ENCODE results near the gene NOS3. TPM values are rescaled to one million over a fixed set of nuclear protein-coding genes. Genes with fewer than 3 reads are reported as not detected.

NOS3 gene
- total and polyA plus RNA-seq, 9 of the 15 experiments (the other 6 are each of a cell fraction or from before 2014, with no cell fraction given), result 1.1 to 121 (median 23.6) TPM

GRCh38 chr7:150955519-150956394 lies 35.1 kb upstream of the NOS3 start (continued):
- TF ChIP-seq RREB1 (CRISPR knock-in tag; IDR thresholded peaks at IDR 0.05) (peak; percentile 88; the same call in 1 of the 2 replicates), ZNF184 (CRISPR knock-in tag; IDR thresholded peaks at IDR 0.05) (no peak), ZNF778 (CRISPR knock-in tag; IDR thresholded peaks at IDR 0.05) (no peak), ZBTB17 (CRISPR knock-in tag; IDR thresholded peaks at IDR 0.05) (peak; percentile 83), PHF8 (IDR thresholded peaks at IDR 0.05; ENCODE audit: borderline replicate concordance, low read length) (peak; percentile 72; the same call in 1 of the 2 replicates), ZC3H11A (IDR thresholded peaks at IDR 0.05; ENCODE audit: low read depth, low read length) (0 out of 2 replicates have a peak, but pooled peaks have one; percentile 67), EP300 (IDR thresholded peaks at IDR 0.05; ENCODE audit: low read length) (peak; percentile 87), ARHGAP35 (IDR thresholded peaks at IDR 0.05; ENCODE audit: partially characterized antibody) (peak; percentile 11), NFATC3 (IDR thresholded peaks at IDR 0.05) (no peak; the same call in 1 of the 2 replicates), ZSCAN32 (CRISPR knock-in tag; IDR thresholded peaks at IDR 0.05) (no peak), MTA1 (IDR thresholded peaks at IDR 0.05; ENCODE audit: borderline replicate concordance) (peak; percentile 84), ZNF695 (CRISPR knock-in tag; IDR thresholded peaks at IDR 0.05) (peak; percentile 89; the same call in 1 of the 2 replicates), ZNF583 (CRISPR knock-in tag; IDR thresholded peaks at IDR 0.05) (peak; percentile 86; the same call in 1 of the 2 replicates), MCM7 (IDR thresholded peaks at IDR 0.05) (no peak), ARNT (IDR thresholded peaks at IDR 0.05) (peak; percentile 91 to 93; a peak in 3 of 4 replicates), NKRF (IDR thresholded peaks at IDR 0.05; ENCODE audit: borderline replicate concordance) (peak; percentile 69; the same call in 1 of the 2 replicates), ZNF668 (CRISPR knock-in tag; IDR thresholded peaks at IDR 0.05) (peak; percentile 81; the same call in 1 of the 2 replicates), SNIP1 (IDR thresholded peaks at IDR 0.05; ENCODE audit: low read depth) (no peak; the same call in 1 of the 2 replicates), NR2F6 (CRISPR knock-in tag; IDR thresholded peaks at IDR 0.05) (peak; percentile 55; the same call in 1 of the 2 replicates), FOXK1 (CRISPR knock-in tag; IDR thresholded peaks at IDR 0.05; ENCODE audit: borderline replicate concordance) (no peak)

Data from K562 (cell line).